Activated CD4-positive, alpha-beta memory T cell treated with anti-CD3 and anti-CD28 coated beads for 36 hours (primary cell): ENCODE results near the gene TMEM121B. TPM values are rescaled to one million over a fixed set of nuclear protein-coding genes. Genes with fewer than 3 reads are reported as not detected.
"Not testable (repeated sequence)": the region's sequence is repeated elsewhere in the genome, so short reads cannot be mapped to it uniquely, and the experiment has no call there.

ENCODE experiments used
- CTCF ChIA-PET: fragments of 350-600 bp; sonication (Branson Sonifier 250); formaldehyde crosslinking; loops from one replicate; lab custom pipeline; 2021; ENCODE audit warnings: antibody characterized with exemption, inconsistent platforms; lab: Charles Lee
- POLR2A ChIA-PET: fragments of 350-600 bp; sonication (Branson Sonifier 250); formaldehyde crosslinking; loops from one replicate; lab custom pipeline; 2021; ENCODE audit warnings: antibody characterized with exemption; lab: Charles Lee
- DNase-seq: peaks from one replicate; pipeline ENCODE4 v3.0.0-alpha.2; 2020
- H3K27ac Mint-ChIP-seq: one replicate; pipeline ENCODE4 v1.8.0; 2021; ENCODE audit warnings: mixed read lengths
- H3K27me3 Mint-ChIP-seq: one replicate; pipeline ENCODE4 v1.8.0; 2021; ENCODE audit warnings: mixed read lengths
- H3K36me3 Mint-ChIP-seq: one replicate; pipeline ENCODE4 v1.8.0; 2021; ENCODE audit warnings: mixed read lengths
- H3K4me1 Mint-ChIP-seq: one replicate; pipeline ENCODE4 v1.8.0; 2021; ENCODE audit warnings: low read depth, mixed read lengths
- H3K4me3 Mint-ChIP-seq: one replicate; pipeline ENCODE4 v1.8.0; 2021; ENCODE audit warnings: mild to moderate bottlenecking, mixed read lengths
- H3K9me3 Mint-ChIP-seq: one replicate; pipeline ENCODE4 v1.8.0; 2021; ENCODE audit warnings: mixed read lengths
- intact Hi-C: fragments of 100-400 bp; cut with micrococcal nuclease; formaldehyde crosslinking; loops from one replicate; pipeline ENCODE4 v1.15.1; 2023
- total RNA-seq, 2 experiments: library from RNA; stranded (reverse); gene quantifications; one replicate each; pipeline ENCODE4 v1.2.3, GENCODE V29; 2021

Gene TMEM121B
- total RNA-seq, 2 experiments from 2014 or later, result 0.10 TPM; not detected in 1

GRCh38 chr22:17152971-17153370 is 31.8 kb upstream of the TMEM121B start:
- Mint-ChIP-seq H3K36me3 (no peaks in the 10 kb centered on the region), H3K27me3 (no peaks in the 10 kb centered on the region), H3K4me3 (no peak overlapping the region), H3K4me1 (peaks cover 24% of the 10 kb centered on the region), H3K9me3 (no peaks in the 10 kb centered on the region), H3K27ac (no peak overlapping the region)
- DNase-seq, result no peak
- ChIA-PET POLR2A (no interaction called here), CTCF (interaction anchor here (1.2 kb wide), 1 partner anchor 18 kb away, joined by 4 read pairs; no protein-coding TSS in a partner anchor)
- intact Hi-C loops, result no loop called here

GRCh38 chr22:17152340-17152739 is 31.2 kb upstream of the TMEM121B start:
- H3K27ac Mint-ChIP-seq, result no peak overlapping the region
- no peak for DNase-seq
- CTCF ChIA-PET, result no interaction called here
- H3K9me3 Mint-ChIP-seq, result no peaks in the 10 kb centered on the region
- peaks cover 3% of the 10 kb centered on the region for H3K36me3 Mint-ChIP-seq
- intact Hi-C loops, result no loop called here
- H3K27me3 Mint-ChIP-seq, result no peaks in the 10 kb centered on the region
- POLR2A ChIA-PET, result no interaction called here
- peaks cover 17% of the 10 kb centered on the region for H3K4me1 Mint-ChIP-seq
- H3K4me3 Mint-ChIP-seq, result no peak overlapping the region

GRCh38 chr22:17149076-17149815 is 28.1 kb upstream of the TMEM121B start:
- intact Hi-C loops, result no loop called here

GRCh38 chr22:17147458-17147857 is 26.3 kb upstream of the TMEM121B start:
- H3K4me3 Mint-ChIP-seq, H3K36me3 Mint-ChIP-seq, CTCF ChIA-PET, H3K4me1 Mint-ChIP-seq, H3K27ac Mint-ChIP-seq, intact Hi-C loops, H3K9me3 Mint-ChIP-seq, H3K27me3 Mint-ChIP-seq, POLR2A ChIA-PET, DNase-seq: not testable (repeated sequence)

More at GRCh38 chr22:17149076-17149815, 28.1 kb upstream of the TMEM121B start:
- ChIA-PET CTCF (interaction anchor here (3.3 kb wide), 1 partner anchor 22 kb away, joined by 16 read pairs; no protein-coding TSS in a partner anchor), POLR2A (no interaction called here)
- H3K9me3 Mint-ChIP-seq, result no peaks in the 10 kb centered on the region
- peaks cover 4% of the 10 kb centered on the region for H3K4me1 Mint-ChIP-seq
- DNase-seq, result no peak
- no peaks in the 10 kb centered on the region for H3K27me3 Mint-ChIP-seq
- H3K27ac Mint-ChIP-seq, result no peak overlapping the region
- peaks cover 3% of the 10 kb centered on the region for H3K36me3 Mint-ChIP-seq
- no peak overlapping the region for H3K4me3 Mint-ChIP-seq

GRCh38 chr22:17145021-17145680 is 24.0 kb upstream of the TMEM121B start:
- no peak overlapping the region for H3K27ac Mint-ChIP-seq
- no peaks in the 10 kb centered on the region for H3K4me1 Mint-ChIP-seq
- no peaks in the 10 kb centered on the region for H3K27me3 Mint-ChIP-seq
- H3K36me3 Mint-ChIP-seq, result peaks cover 18% of the 10 kb centered on the region
- no peaks in the 10 kb centered on the region for H3K9me3 Mint-ChIP-seq
- ChIA-PET POLR2A (no interaction called here), CTCF (interaction anchor here (0.7 kb wide), 2 partner anchors 20 to 75 kb away, joined by 3 read pairs; no protein-coding TSS in a partner anchor)
- no peak for DNase-seq
- H3K4me3 Mint-ChIP-seq, result no peak overlapping the region
- intact Hi-C loops, result no loop called here

- no peak overlapping the region for H3K4me3 Mint-ChIP-seq
- DNase-seq, result no peak
- no peaks in the 10 kb centered on the region for H3K9me3 Mint-ChIP-seq
- CTCF ChIA-PET, result no interaction called here
- intact Hi-C loops, result no loop called here
- H3K36me3 Mint-ChIP-seq, result peaks cover 21% of the 10 kb centered on the region
- no peak overlapping the region for H3K27ac Mint-ChIP-seq
- no peaks in the 10 kb centered on the region for H3K27me3 Mint-ChIP-seq
- POLR2A ChIA-PET, result no interaction called here
- H3K4me1 Mint-ChIP-seq, result no peaks in the 10 kb centered on the region
Measured at GRCh38 chr22:17143826-17144225, 22.7 kb upstream of the TMEM121B start.

- CTCF ChIA-PET, result no interaction called here
- intact Hi-C loops, result no loop called here
- no peaks in the 10 kb centered on the region for H3K4me1 Mint-ChIP-seq
- POLR2A ChIA-PET, result no interaction called here
- H3K36me3 Mint-ChIP-seq, result peaks cover 21% of the 10 kb centered on the region
- H3K4me3 Mint-ChIP-seq, result no peak overlapping the region
- no peaks in the 10 kb centered on the region for H3K27me3 Mint-ChIP-seq
- H3K27ac Mint-ChIP-seq, result no peak overlapping the region
- no peaks in the 10 kb centered on the region for H3K9me3 Mint-ChIP-seq
- no peak for DNase-seq
Measured at GRCh38 chr22:17143101-17143500, 21.9 kb upstream of the TMEM121B start.

- CTCF ChIA-PET, result interaction anchor here (0.6 kb wide), 1 partner anchor 72 kb away, joined by 3 read pairs; no protein-coding TSS in a partner anchor
- no peak overlapping the region for H3K4me3 Mint-ChIP-seq
- intact Hi-C loops, result no loop called here
- H3K4me1 Mint-ChIP-seq, result no peaks in the 10 kb centered on the region
- DNase-seq, result no peak
- peaks cover 21% of the 10 kb centered on the region for H3K36me3 Mint-ChIP-seq
- POLR2A ChIA-PET, result no interaction called here
- no peak overlapping the region for H3K27ac Mint-ChIP-seq
- no peaks in the 10 kb centered on the region for H3K27me3 Mint-ChIP-seq
- no peaks in the 10 kb centered on the region for H3K9me3 Mint-ChIP-seq
Measured at GRCh38 chr22:17140826-17141766, 19.9 kb upstream of the TMEM121B start.

GRCh38 chr22:17140022-17140421 is 18.9 kb upstream of the TMEM121B start:
- Mint-ChIP-seq H3K4me1 (no peaks in the 10 kb centered on the region), H3K9me3 (no peaks in the 10 kb centered on the region), H3K27me3 (no peaks in the 10 kb centered on the region), H3K4me3 (no peak overlapping the region), H3K36me3 (peaks cover 21% of the 10 kb centered on the region), H3K27ac (no peak overlapping the region)
- intact Hi-C loops, result no loop called here
- ChIA-PET CTCF (no interaction called here), POLR2A (no interaction called here)
- no peak for DNase-seq

- ChIA-PET CTCF (no interaction called here), POLR2A (no interaction called here)
Measured at GRCh38 chr22:17138513-17138912, 17.4 kb upstream of the TMEM121B start.

GRCh38 chr22:17137861-17138425 is 16.8 kb upstream of the TMEM121B start:
- ChIA-PET CTCF (no interaction called here), POLR2A (no interaction called here)
- intact Hi-C loops, result no loop called here
- no peak for DNase-seq
- Mint-ChIP-seq H3K36me3 (peaks cover 21% of the 10 kb centered on the region), H3K4me3 (no peak overlapping the region), H3K4me1 (no peaks in the 10 kb centered on the region), H3K27ac (no peak overlapping the region), H3K9me3 (no peaks in the 10 kb centered on the region), H3K27me3 (no peaks in the 10 kb centered on the region)

More at GRCh38 chr22:17138513-17138912, 17.4 kb upstream of the TMEM121B start:
- DNase-seq, result no peak
- no peak overlapping the region for H3K27ac Mint-ChIP-seq
- no peak overlapping the region for H3K4me3 Mint-ChIP-seq
- intact Hi-C loops, result no loop called here
- H3K27me3 Mint-ChIP-seq, result no peaks in the 10 kb centered on the region
- H3K36me3 Mint-ChIP-seq, result peaks cover 22% of the 10 kb centered on the region
- H3K4me1 Mint-ChIP-seq, result no peaks in the 10 kb centered on the region
- no peaks in the 10 kb centered on the region for H3K9me3 Mint-ChIP-seq
